Measurements from ENCODE around the gene VPS37C.
"Not testable (repeated sequence)": the region's sequence is repeated elsewhere in the genome, so short reads cannot be mapped to it uniquely, and the experiment has no call there.

VPS37C gene

GRCh38 chr11:61194169-61194671 lies 33.0 kb upstream of the VPS37C start:
- Mint-ChIP-seq H3K27me3 (peaks cover 64% of the 10 kb centered on the region), H3K9me3 (no peaks in the 10 kb centered on the region), H3K36me3 (ENCODE audit: insufficient read depth) (peaks cover 2% of the 10 kb centered on the region), H3K4me1 (no peaks in the 10 kb centered on the region), H3K27ac (ENCODE audit: low read depth) (no peak overlapping the region), H3K4me3 (no peak overlapping the region)
- ATAC-seq (replicated peaks; ENCODE audit: extremely low read depth, poor library complexity, severe bottlenecking): no peak
- DNase-seq (ENCODE audit: low spot score in 2 of 2): no peak

- ATAC-seq (replicated peaks; ENCODE audit: extremely low read depth, poor library complexity, severe bottlenecking): no peak
These were observed 32.4 kb upstream of the VPS37C start for GRCh38 chr11:61193596-61193995.

GRCh38 chr11:61189933-61190332 lies 28.7 kb upstream of the VPS37C start:
- Mint-ChIP-seq H3K9me3 (no peaks in the 10 kb centered on the region), H3K27me3 (peaks cover 35% of the 10 kb centered on the region), H3K4me1 (no peaks in the 10 kb centered on the region), H3K27ac (ENCODE audit: low read depth) (no peak overlapping the region), H3K36me3 (ENCODE audit: insufficient read depth) (peaks cover 2% of the 10 kb centered on the region), H3K4me3 (no peak overlapping the region)
- ATAC-seq (replicated peaks; ENCODE audit: extremely low read depth, poor library complexity, severe bottlenecking) (no peak), DNase-seq (ENCODE audit: low spot score in 2 of 2) (no peak)

More at GRCh38 chr11:61193596-61193995, 32.4 kb upstream of the VPS37C start:
- Mint-ChIP-seq H3K27me3 (peaks cover 64% of the 10 kb centered on the region), H3K27ac (ENCODE audit: low read depth) (no peak overlapping the region), H3K4me3 (no peak overlapping the region), H3K36me3 (ENCODE audit: insufficient read depth) (peaks cover 2% of the 10 kb centered on the region), H3K9me3 (no peaks in the 10 kb centered on the region), H3K4me1 (no peaks in the 10 kb centered on the region)
- no peak for DNase-seq (ENCODE audit: low spot score in 2 of 2)

GRCh38 chr11:61187505-61188130 lies 26.4 kb upstream of the VPS37C start:
- H3K4me3 Mint-ChIP-seq: no peak overlapping the region
- no peak overlapping the region for H3K27ac Mint-ChIP-seq (ENCODE audit: low read depth)
- peak; percentile 57 to 65 for DNase-seq (ENCODE audit: low spot score in 2 of 2)
- peak; percentile 64 for ATAC-seq (replicated peaks; ENCODE audit: extremely low read depth, poor library complexity, severe bottlenecking)
- H3K27me3 Mint-ChIP-seq: peaks cover 13% of the 10 kb centered on the region
- no peaks in the 10 kb centered on the region for H3K4me1 Mint-ChIP-seq
- H3K36me3 Mint-ChIP-seq (ENCODE audit: insufficient read depth): peaks cover 2% of the 10 kb centered on the region
- H3K9me3 Mint-ChIP-seq: no peaks in the 10 kb centered on the region

GRCh38 chr11:61186504-61186903 lies 25.3 kb upstream of the VPS37C start:
- Mint-ChIP-seq H3K27ac (ENCODE audit: low read depth) (no peak overlapping the region), H3K9me3 (no peaks in the 10 kb centered on the region), H3K4me3 (no peak overlapping the region), H3K27me3 (peaks cover 12% of the 10 kb centered on the region), H3K4me1 (no peaks in the 10 kb centered on the region), H3K36me3 (ENCODE audit: insufficient read depth) (peaks cover 2% of the 10 kb centered on the region)
- no peak for DNase-seq (ENCODE audit: low spot score in 2 of 2)
- ATAC-seq (replicated peaks; ENCODE audit: extremely low read depth, poor library complexity, severe bottlenecking): no peak

- Mint-ChIP-seq H3K4me1 (no peaks in the 10 kb centered on the region), H3K27me3 (peaks cover 19% of the 10 kb centered on the region), H3K4me3 (no peak overlapping the region), H3K9me3 (no peaks in the 10 kb centered on the region), H3K36me3 (ENCODE audit: insufficient read depth) (no peaks in the 10 kb centered on the region), H3K27ac (ENCODE audit: low read depth) (no peak overlapping the region)
- ATAC-seq (replicated peaks; ENCODE audit: extremely low read depth, poor library complexity, severe bottlenecking) (no peak), DNase-seq (ENCODE audit: low spot score in 2 of 2) (no peak)
These were observed 22.4 kb upstream of the VPS37C start for GRCh38 chr11:61183645-61184044.

GRCh38 chr11:61181489-61181888 lies 20.3 kb upstream of the VPS37C start:
- H3K36me3 Mint-ChIP-seq (ENCODE audit: insufficient read depth): no peaks in the 10 kb centered on the region
- no peaks in the 10 kb centered on the region for H3K4me1 Mint-ChIP-seq
- ATAC-seq (replicated peaks; ENCODE audit: extremely low read depth, poor library complexity, severe bottlenecking) (no peak), DNase-seq (ENCODE audit: low spot score in 2 of 2) (no peak)
- H3K27ac Mint-ChIP-seq (ENCODE audit: low read depth): no peak overlapping the region
- no peaks in the 10 kb centered on the region for H3K9me3 Mint-ChIP-seq
- H3K27me3 Mint-ChIP-seq: peaks cover 23% of the 10 kb centered on the region
- H3K4me3 Mint-ChIP-seq: no peak overlapping the region

GRCh38 chr11:61180205-61180604 lies 19.0 kb upstream of the VPS37C start:
- H3K9me3 Mint-ChIP-seq; ATAC-seq (replicated peaks; ENCODE audit: extremely low read depth, poor library complexity, severe bottlenecking); DNase-seq (ENCODE audit: low spot score in 2 of 2); H3K4me3 Mint-ChIP-seq; H3K4me1 Mint-ChIP-seq; H3K27ac Mint-ChIP-seq (ENCODE audit: low read depth); H3K36me3 Mint-ChIP-seq (ENCODE audit: insufficient read depth): not testable (repeated sequence)
- H3K27me3 Mint-ChIP-seq: peaks cover 32% of the 10 kb centered on the region

- Mint-ChIP-seq H3K36me3 (ENCODE audit: insufficient read depth) (no peaks in the 10 kb centered on the region), H3K27me3 (peaks cover 32% of the 10 kb centered on the region), H3K4me3 (no peak overlapping the region), H3K27ac (ENCODE audit: low read depth) (no peak overlapping the region), H3K9me3 (no peaks in the 10 kb centered on the region), H3K4me1 (peaks cover 11% of the 10 kb centered on the region)
- DNase-seq (ENCODE audit: low spot score in 2 of 2) (no peak), ATAC-seq (replicated peaks; ENCODE audit: extremely low read depth, poor library complexity, severe bottlenecking) (no peak)
These were observed 15.2 kb upstream of the VPS37C start for GRCh38 chr11:61176446-61176845.

GRCh38 chr11:61174949-61175348 lies 13.7 kb upstream of the VPS37C start:
- Mint-ChIP-seq H3K27me3 (peaks cover 22% of the 10 kb centered on the region), H3K9me3 (no peaks in the 10 kb centered on the region), H3K36me3 (ENCODE audit: insufficient read depth) (no peaks in the 10 kb centered on the region), H3K27ac (ENCODE audit: low read depth) (no peak overlapping the region), H3K4me1 (peaks cover 11% of the 10 kb centered on the region), H3K4me3 (no peak overlapping the region)
- DNase-seq (ENCODE audit: low spot score in 2 of 2) (no peak), ATAC-seq (replicated peaks; ENCODE audit: extremely low read depth, poor library complexity, severe bottlenecking) (no peak)

- peaks cover 16% of the 10 kb centered on the region for H3K27me3 Mint-ChIP-seq
These were observed 13.0 kb upstream of the VPS37C start for GRCh38 chr11:61174273-61174672.

GRCh38 chr11:61173456-61173855 lies 12.2 kb upstream of the VPS37C start:
- H3K4me3 Mint-ChIP-seq: no peak overlapping the region
- H3K9me3 Mint-ChIP-seq: no peaks in the 10 kb centered on the region
- ATAC-seq (replicated peaks; ENCODE audit: extremely low read depth, poor library complexity, severe bottlenecking): no peak
- H3K36me3 Mint-ChIP-seq (ENCODE audit: insufficient read depth): no peaks in the 10 kb centered on the region
- no peak overlapping the region for H3K27ac Mint-ChIP-seq (ENCODE audit: low read depth)
- H3K27me3 Mint-ChIP-seq: peaks cover 12% of the 10 kb centered on the region
- no peak for DNase-seq (ENCODE audit: low spot score in 2 of 2)
- peaks cover 11% of the 10 kb centered on the region for H3K4me1 Mint-ChIP-seq

More at GRCh38 chr11:61174273-61174672, 13.0 kb upstream of the VPS37C start:
- Mint-ChIP-seq H3K4me3 (no peak overlapping the region), H3K36me3 (ENCODE audit: insufficient read depth) (no peaks in the 10 kb centered on the region), H3K9me3 (no peaks in the 10 kb centered on the region), H3K27ac (ENCODE audit: low read depth) (no peak overlapping the region), H3K4me1 (peaks cover 11% of the 10 kb centered on the region)
- ATAC-seq (replicated peaks; ENCODE audit: extremely low read depth, poor library complexity, severe bottlenecking) (no peak), DNase-seq (ENCODE audit: low spot score in 2 of 2) (no peak)

GRCh38 chr11:61172888-61173287 lies 11.7 kb upstream of the VPS37C start:
- DNase-seq (ENCODE audit: low spot score in 2 of 2): no peak
- H3K27me3 Mint-ChIP-seq: peaks cover 12% of the 10 kb centered on the region
- no peak overlapping the region for H3K4me3 Mint-ChIP-seq
- no peaks in the 10 kb centered on the region for H3K9me3 Mint-ChIP-seq
- no peak overlapping the region for H3K27ac Mint-ChIP-seq (ENCODE audit: low read depth)
- no peaks in the 10 kb centered on the region for H3K36me3 Mint-ChIP-seq (ENCODE audit: insufficient read depth)
- no peak for ATAC-seq (replicated peaks; ENCODE audit: extremely low read depth, poor library complexity, severe bottlenecking)
- peaks cover 11% of the 10 kb centered on the region for H3K4me1 Mint-ChIP-seq

All from central memory CD8-positive, alpha-beta T cell (primary cell).